Frontal cortex (tissue), 4 donors: ENCODE results near the gene TBP. TPM values are rescaled to one million over a fixed set of nuclear protein-coding genes. Genes with fewer than 3 reads are reported as not detected.
"Not testable (repeated sequence)": the region's sequence is repeated elsewhere in the genome, so short reads cannot be mapped to it uniquely, and the experiment has no call there.

Source experiments
- DNase-seq, 2 donors: peaks; one replicate each; pipeline ENCODE4 v3.0.0; 2012; ENCODE audit warnings: low spot score in 2 of 2
- FAIRE-seq: peaks from 2 replicates; lab custom pipeline; 2012; peaks lifted over from hg19 to GRCh38; lab: Jason Lieb, UNC
- total RNA-seq: library from RNA; depleted of rRNA; stranded (reverse); fragments of >200 nt; gene quantifications from one replicate; pipeline ENCODE4 v1.2.3, GENCODE V29; 2014
- donor health status: control.
- donor health status: control.
- donor health status: control.

TBP gene
- total RNA-seq, 1 donor from 2014 or later, result 15.5 TPM

- DNase-seq (no peak), FAIRE-seq (no peak)
These were observed 30.9 kb downstream of the TBP start for GRCh38 chr6:170584954-170585498.

GRCh38 chr6:170590725-170591124 lies 36.6 kb downstream of the TBP start:
- DNase-seq (no peak), FAIRE-seq (no peak)

GRCh38 chr6:170596426-170596825 lies 42.3 kb downstream of the TBP start:
- DNase-seq, result no peak
- no peak for FAIRE-seq

- no peak for FAIRE-seq
These were observed 43.1 kb downstream of the TBP start for GRCh38 chr6:170597278-170597677.

GRCh38 chr6:170605574-170606259 lies 51.5 kb downstream of the TBP start:
- DNase-seq (no peak), FAIRE-seq (no peak)

More at GRCh38 chr6:170597278-170597677, 43.1 kb downstream of the TBP start:
- DNase-seq, result no peak

GRCh38 chr6:170609225-170609624 lies 55.1 kb downstream of the TBP start:
- not testable (repeated sequence) for FAIRE-seq, DNase-seq

- not testable (repeated sequence) for FAIRE-seq, DNase-seq
These were observed 58.2 kb downstream of the TBP start for GRCh38 chr6:170612256-170612804.

- FAIRE-seq, DNase-seq: not testable (repeated sequence)
These were observed 61.9 kb downstream of the TBP start for GRCh38 chr6:170616020-170616554.

Other genes starting within 250 kb of the TBP start
- 57.5 TPM for gene FAM120B, start 247.6 kb upstream of the TBP start, total RNA-seq
- gene PSMB1, start 1.1 kb upstream of the TBP start, total RNA-seq, result 220 TPM
- gene PDCD2, start 30.3 kb downstream of the TBP start, total RNA-seq, result 37.1 TPM